Brain (organoid and tissue), 1 donor: ENCODE data around the gene HOGA1. TPM values are rescaled to one million over a fixed set of nuclear protein-coding genes. Genes with fewer than 3 reads are reported as not detected.

Source experiments
- polyA plus RNA-seq: library from polyadenylated mRNA; stranded (reverse); fragments of 350-450 nt; fragmentation: Illumina TruSeq; extraction: RNeasy Lipid Tissue Mini Kit (QIAGEN cat#74804); gene quantifications from one replicate; pipeline ENCODE4 v1.2.3, GENCODE V29; 2015; ENCODE audit warnings: low read depth, low replicate concordance; ENCODE audit not compliant: insufficient read depth

HOGA1 gene
- polyA plus RNA-seq, 1 donor from 2014 or later: 1.4 TPM

Other genes with a start within 250 kb of the HOGA1 start
- 12.3 TPM for gene FRAT2, start 249.7 kb upstream of the HOGA1 start, polyA plus RNA-seq
- gene RRP12, start 183.0 kb upstream of the HOGA1 start, polyA plus RNA-seq: 21.0 TPM
- 278 TPM for gene PGAM1, start 158.2 kb upstream of the HOGA1 start, polyA plus RNA-seq
- gene EXOSC1, start 138.4 kb upstream of the HOGA1 start, polyA plus RNA-seq: 27.5 TPM
- gene ZDHHC16, start 138.2 kb upstream of the HOGA1 start, polyA plus RNA-seq: 27.2 TPM
- gene MMS19, start 86.0 kb upstream of the HOGA1 start, polyA plus RNA-seq: 43.3 TPM
- 9.8 TPM for gene UBTD1, start 85.5 kb upstream of the HOGA1 start, polyA plus RNA-seq
- gene ANKRD2, start 11.6 kb upstream of the HOGA1 start, polyA plus RNA-seq: 1.6 TPM
- gene C10orf62, start 5.3 kb downstream of the HOGA1 start, polyA plus RNA-seq: not detected
- gene MORN4, start 49.1 kb downstream of the HOGA1 start, polyA plus RNA-seq: 26.5 TPM
- 23.3 TPM for gene PI4K2A, start 56.3 kb downstream of the HOGA1 start, polyA plus RNA-seq
- gene AVPI1, start 102.9 kb downstream of the HOGA1 start, polyA plus RNA-seq: 13.2 TPM
- gene MARVELD1, start 129.3 kb downstream of the HOGA1 start, polyA plus RNA-seq: 5.8 TPM
- gene ZFYVE27, start 152.7 kb downstream of the HOGA1 start, polyA plus RNA-seq: 27.4 TPM
- 1.9 TPM for gene SFRP5, start 187.6 kb downstream of the HOGA1 start, polyA plus RNA-seq